Right renal pelvis (tissue), 4 donors: ENCODE results near the gene SMC1A. TPM values are rescaled to one million over a fixed set of nuclear protein-coding genes. Genes with fewer than 3 reads are reported as not detected.
"Not testable (repeated sequence)": the region's sequence is repeated elsewhere in the genome, so short reads cannot be mapped to it uniquely, and the experiment has no call there.

Experiments
- DNase-seq, 4 donors: peaks; one replicate each; pipeline ENCODE4 v3.0.0-alpha.2; 2013; ENCODE audit warnings: low read depth in 4 of 4, low spot score in 3 of 4, missing footprints in 1 of 4
- polyA plus RNA-seq, 4 donors: library from polyadenylated mRNA; unstranded; fragments of 120-200 nt; gene quantifications; one replicate each; pipeline ENCODE4 v1.2.1, GENCODE V29; 2013; ENCODE audit not compliant: insufficient read length in 4 of 4

The SMC1A gene
- 100 to 1,000 TPM in 3 of 4 donors, 10 to 100 TPM in 1; 99.1 to 117 (median 110) TPM for polyA plus RNA-seq

DNA sequence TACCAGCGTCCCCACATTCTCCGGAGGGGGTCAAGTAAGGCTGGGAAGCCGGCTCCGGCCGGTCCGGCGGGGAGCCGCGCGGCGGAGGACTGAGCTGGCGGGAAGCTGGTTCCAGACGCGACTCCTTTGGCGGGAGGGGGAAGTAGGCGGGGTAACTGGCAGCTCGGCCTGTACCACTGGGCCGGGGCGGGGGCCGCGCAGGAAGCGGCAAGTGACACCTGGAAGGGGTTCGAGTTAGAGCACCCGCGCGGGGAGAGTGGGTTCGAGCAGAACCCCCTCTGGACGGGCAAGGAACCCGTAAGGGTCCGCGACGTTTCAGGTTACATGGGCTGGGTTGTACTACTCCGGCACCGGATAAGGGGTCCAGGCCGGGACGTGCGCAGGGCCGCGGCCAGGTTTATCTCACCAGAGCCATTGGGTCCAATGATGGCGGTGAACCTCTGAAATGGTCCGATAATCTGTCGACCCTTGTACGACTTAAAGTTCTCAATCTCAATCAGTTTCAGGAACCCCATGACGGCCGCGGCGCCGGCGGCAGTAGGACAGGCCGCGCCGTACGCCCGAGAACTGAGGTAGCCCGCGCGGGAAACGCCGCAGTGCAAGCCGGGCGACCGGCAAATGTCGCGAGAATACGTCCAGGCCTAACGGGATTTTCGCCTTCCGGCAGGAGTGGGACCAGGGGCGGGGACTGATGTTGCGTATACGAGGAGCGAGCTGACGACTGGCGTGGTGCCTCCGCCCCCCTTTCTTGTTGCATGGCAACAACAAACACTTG lies at the start of gene SMC1A:
SMC1A (minus strand) TSS at position 569 of the 775 bp plus-strand sequence; CDS start at position 515, 54 bp downstream.
- peak; percentile 85 to 93 (median 88) for DNase-seq

DNA sequence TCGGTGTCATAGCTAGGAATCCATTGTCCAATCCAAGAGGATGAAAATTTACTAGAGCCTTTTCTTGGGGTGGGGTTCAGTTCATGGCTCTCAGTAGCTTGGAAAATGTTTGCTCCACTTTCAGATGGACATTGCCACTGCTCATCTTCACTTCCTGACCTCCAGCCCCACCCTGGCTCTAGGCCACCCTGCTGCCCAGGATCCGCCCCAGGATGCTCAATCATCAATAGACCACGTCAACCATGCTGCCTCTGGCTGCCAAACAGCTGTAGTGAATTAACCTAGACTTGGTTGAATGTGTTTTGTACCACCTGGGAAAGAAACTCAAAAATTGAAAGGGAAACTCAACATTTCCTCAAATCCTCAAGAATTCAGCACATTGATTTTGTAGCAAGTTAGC lies 48.9 kb upstream of the SMC1A start:
- no peak for DNase-seq

DNA sequence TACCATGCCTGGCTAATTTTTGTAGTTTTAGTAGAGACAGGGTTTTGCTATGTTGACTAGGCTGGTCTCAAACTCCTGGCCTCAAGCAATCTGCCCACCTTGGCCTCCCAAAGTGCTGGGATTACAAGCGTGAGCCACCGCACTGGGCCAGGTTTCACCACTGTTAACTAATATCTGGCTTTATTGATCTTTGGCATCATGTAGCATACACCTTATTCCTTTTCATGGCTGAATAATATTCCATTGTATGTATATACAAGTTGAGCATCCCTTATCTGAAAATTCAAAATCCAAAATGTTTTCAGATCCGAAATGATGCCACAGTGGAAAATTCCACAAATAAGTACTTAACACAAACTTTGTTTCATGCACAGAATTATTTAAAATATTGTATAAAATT lies 46.2 kb upstream of the SMC1A start:
- DNase-seq, result not testable (repeated sequence)

DNA sequence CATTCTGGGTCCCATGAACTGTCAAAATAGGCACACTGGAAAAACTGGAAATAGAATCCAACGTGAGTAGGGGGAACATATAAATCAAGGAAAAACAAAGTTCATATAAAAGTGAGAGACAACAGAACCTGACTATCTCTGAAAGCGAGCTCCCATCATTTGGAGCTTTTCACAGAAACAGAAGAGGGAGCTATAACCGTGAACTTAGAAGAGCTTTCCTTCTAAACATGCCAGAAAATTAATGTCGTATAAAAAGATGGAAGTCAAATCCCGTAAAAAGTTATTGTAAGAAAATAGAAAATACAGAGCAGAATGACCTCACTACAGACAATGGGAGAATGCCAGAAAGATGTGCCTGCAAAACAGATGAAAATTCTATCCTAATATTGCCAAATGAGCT lies 35.6 kb upstream of the SMC1A start:
- DNase-seq, result no peak

DNA sequence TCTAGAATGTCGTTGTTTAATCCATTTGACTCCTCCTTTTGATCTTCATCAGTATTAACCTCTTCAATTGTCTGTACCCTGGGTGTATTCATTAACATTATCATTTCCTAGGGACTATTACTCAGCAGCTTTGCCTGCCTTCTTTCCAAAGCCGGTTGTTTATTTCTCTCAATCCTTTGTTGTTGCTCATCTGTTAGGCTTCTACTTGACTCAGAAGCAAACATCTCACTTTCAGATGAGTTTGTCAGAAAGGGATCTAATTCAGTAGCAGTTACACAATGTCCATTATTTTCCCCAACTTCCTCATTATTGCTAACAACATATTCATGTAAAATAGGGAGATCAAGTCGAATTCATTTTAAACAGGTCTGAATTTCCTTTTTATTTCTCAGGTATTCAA lies 33.8 kb upstream of the SMC1A start:
- DNase-seq, result no peak

DNA sequence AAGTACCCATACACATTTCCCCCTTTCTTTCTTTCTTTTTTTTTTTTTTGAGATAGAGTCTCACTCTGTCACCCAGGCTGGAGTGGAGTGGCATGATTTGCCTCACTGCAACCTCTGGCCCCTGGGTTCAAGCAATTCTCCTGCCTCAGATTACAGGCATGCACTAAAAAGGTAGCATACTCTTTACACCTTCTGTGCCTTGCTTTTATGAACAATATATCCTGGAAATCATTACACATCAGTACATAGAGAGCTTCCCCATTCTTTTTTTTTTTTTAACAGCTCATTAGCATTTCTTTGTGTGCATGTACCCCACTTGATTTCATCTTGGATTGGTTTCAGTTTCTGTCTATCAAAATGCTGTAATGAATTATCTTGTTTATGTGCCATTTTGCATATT lies 30.4 kb upstream of the SMC1A start:
- no peak for DNase-seq

DNA sequence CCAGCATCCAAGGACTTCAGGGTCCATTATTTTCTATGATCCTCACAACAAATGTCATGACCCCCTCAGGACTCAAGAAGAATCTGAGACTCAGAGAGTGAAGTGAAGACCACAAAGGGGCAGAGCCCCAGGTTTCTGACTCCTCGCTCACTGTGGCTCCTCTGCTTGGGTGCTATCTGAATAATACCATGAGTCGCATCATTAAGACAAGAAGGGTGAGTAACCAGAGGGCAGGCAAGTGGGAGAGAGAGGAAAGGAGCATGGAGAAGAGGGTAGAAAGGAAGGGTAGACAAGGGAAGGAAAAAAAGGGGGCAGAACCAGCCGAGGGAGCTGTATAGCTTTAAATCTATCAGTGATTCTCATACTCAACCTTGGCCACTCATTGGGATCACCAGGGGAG lies 27.2 kb upstream of the SMC1A start:
- no peak for DNase-seq

DNA sequence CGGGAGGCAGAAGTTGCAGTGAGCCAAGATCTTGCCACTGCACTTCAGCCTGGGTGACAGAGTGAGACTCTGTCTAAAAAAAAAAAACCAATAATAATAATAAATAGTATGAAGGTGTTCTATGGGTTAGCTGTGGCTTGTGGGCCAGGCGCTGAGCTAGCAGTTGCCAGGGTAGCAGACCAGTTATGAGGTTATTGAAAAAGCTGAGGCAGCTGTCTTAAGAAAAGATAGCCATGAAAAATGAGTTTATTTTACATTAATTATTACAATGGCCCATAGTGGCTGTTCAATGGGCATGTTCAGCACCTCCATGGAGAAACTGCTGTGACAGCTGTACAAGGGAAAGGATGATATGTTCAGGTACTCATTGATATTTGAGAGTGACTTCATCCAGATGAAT lies 25.0 kb upstream of the SMC1A start:
- DNase-seq, result no peak

DNA sequence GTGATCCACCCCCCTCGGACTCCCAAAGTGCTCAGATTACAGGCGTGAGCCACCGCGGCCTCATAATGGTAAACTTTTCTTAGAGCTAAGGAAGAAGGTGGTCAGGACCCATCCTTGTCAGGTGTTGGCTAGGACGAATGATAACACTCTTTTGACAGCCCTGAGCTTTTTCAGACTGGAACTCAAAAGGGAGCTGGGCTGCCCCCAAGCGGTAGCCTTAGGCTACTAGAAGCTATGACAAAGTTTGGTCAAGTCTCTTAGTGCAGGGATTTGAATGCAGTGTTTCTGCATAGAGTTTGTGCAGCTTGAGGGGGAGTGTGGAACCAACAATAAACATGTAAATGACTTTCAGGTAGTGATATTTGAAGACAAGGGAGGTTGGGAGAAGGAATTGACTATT lies 23.5 kb upstream of the SMC1A start:
- no peak for DNase-seq

DNA sequence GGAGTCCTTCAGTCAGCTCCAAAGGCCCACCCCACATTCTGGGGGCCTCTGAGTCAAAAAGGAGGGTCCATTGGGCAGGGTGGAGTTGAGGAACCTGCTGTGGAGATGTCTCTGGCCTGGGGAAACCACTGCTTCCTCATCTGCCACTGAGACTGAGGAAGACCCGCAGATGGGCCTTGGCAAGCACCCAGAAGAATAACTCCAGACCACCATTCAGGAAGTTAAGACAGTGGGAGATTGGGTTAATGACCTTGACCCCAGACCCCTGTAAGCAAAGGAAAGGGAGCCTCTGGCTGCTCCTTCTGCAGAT lies 19.8 kb upstream of the SMC1A start:
- DNase-seq, result no peak

DNA sequence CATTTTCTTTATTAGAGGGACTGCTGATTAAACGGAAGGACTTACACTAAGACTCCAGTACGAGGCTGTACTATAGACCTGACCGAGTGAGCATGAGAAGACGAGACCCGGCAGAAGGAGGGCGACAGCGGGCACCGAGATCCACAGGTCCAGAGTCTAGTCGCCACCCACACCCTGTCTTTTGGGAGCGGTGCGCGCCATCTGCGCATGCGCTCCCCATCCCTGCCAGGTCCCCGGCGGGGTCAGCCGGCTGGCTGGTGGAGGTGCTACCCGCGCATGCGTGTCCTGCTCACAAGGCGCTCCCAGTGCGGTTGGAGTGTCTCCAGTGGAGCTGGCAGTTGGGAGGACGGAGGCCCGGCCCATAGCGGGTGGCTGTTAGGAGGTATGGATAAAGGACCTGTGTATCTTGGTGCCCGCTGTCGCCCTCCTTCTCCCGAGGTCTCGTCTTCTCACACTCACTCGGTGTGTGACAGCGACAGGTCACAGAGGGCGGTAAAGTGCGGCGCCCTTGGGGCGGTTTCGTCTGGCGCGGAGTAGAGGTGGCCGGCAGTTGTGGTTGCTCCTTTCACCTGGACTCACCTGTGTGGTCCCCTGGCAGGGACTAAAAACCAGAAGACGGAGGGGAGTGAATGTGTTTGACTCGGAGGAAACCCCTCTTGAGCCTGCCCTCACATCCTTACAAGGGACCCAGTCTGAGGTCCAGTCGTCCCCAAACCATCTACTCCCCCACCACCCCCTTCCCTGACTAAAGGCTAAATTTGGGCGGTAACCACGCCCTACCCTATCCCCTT lies 19.3 kb upstream of the SMC1A start:
- no peak for DNase-seq

DNA sequence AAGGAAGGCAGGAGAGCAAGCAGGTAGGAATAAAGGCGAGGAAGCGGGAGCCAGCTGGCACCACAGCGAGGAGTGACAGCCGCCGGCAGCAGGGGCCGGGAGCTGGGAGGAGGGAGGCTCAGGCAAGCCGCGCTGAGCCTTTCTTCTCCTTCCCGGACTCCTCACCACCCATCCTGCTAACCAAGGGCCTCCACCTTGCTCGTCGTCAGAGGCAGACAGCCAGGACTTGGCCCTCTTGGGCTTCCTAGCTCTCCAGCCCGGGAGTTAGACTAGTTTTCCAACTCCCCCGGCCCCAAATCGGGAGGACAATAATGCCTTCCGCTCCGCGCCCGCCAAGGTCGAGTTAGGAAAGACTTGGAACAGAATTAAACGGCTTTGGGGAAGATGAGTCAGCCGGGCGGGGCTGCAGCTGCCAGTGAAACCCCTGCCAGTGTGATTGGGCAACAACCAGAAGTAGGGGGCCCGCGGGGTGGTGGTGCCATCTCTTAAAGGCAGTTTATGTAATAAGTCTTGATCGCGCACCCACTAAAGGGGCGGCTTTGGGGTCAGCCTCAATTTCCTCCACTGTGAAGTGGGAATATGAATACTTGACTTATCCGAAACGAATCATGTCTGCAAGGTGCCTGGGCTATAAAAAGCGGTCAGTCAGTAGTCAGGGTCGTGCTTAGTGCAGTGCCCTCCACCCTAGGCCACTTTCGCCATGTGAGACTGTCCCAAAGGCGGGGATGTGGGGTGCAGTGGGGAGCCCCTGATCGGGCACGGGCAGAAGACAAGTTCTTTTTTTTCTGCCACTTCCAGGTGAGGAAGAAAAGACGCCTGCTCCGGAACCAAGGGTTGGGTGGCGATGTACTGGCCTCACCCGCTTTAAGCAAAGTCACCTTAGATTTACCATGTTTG lies 18.4 kb upstream of the SMC1A start:
- DNase-seq, result no peak

DNA sequence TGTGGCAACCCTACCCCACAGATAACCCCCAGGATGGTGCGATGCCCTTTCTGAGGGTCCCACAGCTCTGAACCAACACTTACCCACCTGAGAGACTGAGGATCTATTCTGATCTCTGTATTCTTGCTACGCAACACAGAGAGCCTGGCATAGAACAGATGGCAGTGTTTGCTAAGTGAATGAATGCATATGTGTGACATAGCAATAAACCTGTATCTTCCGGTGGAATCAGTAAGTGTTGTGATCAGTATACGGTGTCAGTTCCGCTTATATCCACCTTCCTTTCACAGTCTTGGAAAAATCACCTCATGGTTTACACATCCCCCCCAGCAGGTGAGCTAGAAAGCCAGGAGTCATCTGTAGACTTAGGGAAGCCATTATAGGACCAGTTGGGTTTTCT lies 17.6 kb upstream of the SMC1A start:
- no peak for DNase-seq

DNA sequence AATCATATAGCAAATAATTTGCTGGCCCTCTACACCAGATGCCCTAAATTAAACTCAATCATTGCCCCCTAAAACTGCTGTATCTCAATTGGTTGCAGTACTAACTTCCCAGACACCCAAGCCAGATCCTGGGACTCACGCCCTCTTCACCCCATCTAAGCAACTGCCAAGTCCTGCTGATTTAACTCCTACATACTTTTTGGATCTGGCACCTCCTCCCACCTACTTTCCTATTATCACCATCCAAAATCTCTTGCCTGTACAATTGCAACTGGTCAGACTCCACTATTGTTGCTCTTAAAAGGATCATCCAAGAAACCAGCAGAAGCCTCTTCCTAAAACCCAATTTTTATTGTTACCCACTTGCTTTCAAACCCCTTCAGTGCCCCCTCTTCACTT lies 16.4 kb upstream of the SMC1A start:
- DNase-seq, result no peak

DNA sequence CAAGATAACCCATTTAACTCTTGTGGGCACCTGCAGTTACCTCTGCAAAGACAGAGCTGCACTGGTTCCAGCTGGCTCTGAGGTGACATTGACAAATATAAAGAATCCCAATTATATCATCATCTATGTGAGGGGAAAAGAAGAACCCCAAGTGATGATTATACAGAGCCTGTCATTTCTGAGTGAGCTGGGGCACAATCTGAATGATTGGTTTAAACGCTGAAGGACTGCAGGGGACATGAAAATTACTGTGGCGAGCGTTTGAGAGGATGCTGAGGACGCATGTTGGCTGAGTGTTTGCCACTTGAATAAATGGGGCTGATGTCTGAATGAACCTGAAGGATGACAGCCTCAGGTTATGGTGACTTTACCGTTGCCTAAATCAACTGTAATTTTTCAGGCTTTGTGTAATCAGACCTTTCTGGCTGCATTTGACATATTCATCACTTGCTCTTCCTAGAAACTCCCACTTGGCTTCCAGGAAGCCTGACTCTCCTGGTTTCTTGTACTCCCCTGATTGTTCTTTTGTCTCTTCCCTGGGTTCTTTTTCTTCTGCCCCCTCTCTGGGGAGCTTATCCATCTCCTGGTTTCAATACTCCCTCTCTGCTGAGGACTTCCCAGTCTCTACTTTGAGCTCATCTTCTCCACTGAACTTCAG lies 15.8 kb upstream of the SMC1A start:
- no peak for DNase-seq

DNA sequence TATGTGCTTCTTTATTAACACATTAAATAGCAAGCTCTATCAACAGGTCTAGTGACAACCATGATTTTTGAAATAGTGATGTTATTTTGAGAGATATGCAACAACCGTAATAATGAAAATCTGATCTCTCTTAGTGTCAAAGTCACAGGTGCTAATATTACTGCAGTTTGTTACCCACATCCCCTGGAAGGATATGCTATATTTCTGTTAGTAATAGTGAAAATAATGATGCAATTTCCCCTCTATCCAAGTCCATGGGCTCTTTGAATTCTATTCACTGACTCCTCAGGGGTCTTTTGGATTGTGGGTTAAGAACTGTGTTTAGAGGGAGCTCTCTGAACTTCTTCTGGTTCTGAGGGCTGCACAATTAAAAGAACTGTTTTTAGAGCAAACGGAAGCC lies 14.8 kb upstream of the SMC1A start:
- DNase-seq, result no peak

DNA sequence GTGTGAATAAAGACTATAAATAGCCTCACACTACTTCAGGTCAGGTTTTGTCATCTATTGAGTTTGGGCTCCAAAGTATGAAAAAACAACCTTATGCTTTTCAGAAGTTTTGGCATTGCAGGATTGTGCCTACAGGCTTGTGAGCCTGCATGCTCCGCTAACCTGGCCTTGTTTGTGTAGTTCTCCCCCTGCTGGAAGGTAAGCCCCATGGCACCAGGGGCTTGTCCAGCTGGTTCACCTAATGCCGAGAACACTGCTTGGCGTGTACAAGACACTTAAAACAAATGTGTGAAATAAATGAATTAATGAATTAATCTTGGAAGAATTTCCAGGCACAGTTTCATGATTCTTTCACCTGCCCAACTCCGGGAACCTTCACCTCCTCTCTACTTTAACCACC lies 13.5 kb upstream of the SMC1A start:
- peak in 1 of 4 donors; percentile 40 for DNase-seq

DNA sequence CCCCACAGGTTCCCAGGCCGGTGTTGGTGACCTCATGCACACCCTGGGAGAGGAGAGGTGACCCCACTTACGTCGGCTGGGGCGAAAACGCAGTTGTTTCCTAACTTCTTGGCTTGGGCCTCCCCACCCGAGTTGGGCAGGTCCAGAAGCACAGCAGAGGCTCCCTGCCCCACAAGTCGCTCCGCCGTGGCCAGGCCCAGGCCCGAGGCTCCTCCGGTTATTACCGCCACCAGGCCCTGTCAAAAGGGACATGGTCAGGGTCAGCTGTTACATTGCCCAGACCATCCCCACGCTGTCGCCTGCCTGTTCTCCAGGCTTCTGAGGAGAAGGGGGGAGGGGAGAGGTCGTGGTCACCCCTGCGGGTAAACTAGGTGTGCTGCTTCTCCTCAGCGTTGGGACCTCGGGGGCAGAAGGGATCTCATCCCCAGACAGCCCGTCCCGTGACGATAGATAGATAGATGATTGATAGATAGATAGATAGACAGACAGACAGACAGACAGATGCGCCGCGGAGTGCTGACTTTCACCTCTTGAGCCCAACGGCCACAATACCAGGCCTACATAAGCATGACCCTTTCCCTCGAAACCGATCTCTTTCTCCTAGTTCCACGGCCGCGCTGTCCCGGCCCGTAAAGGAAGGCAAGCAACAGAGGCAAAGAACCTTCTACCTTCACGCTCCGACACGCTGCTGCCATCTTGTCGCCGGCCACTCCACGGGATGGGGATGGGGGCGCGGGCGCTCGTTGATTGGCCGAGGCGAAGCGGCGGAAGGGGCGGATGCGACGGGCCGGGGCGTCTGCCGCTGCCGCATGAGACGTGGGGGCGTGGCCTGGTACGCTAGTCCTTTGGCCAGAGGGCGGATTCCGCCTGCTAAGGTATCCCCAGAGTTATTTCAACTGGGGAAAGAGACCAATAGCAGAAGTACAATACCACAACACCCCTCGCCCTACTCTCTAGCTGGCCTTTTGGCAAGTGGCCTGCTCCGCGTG lies 11.5 kb upstream of the SMC1A start, which contains the start of gene HSD17B10:
HSD17B10 (minus strand) TSS at position 720 of the 989 bp plus-strand sequence; CDS start at position 695, 25 bp downstream.
- DNase-seq, result peak in 3 of 4 donors; percentile 42 to 56 (median 48)

DNA sequence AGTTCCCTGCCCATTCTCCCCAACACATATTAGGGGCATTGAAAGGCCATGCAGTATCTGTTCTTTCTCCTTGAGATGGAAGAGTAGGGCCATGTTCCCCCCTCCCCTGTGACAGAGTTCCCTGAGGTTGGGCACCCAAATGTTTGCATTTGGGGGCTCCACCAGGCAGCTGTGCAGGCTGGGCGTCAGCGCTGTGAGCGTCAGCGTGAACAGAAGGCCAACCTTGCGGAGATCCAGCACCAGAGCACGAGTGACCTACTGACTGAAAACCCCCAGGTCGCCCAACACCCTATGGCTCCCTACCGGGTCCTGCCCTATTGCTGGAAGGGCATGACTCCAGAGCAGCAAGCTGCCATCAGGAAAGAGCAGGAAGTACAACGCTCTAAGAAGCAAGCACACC lies 7.8 kb upstream of the SMC1A start:
- DNase-seq, result no peak
